ENCODE data around the gene GID4.

Gene GID4

DNA sequence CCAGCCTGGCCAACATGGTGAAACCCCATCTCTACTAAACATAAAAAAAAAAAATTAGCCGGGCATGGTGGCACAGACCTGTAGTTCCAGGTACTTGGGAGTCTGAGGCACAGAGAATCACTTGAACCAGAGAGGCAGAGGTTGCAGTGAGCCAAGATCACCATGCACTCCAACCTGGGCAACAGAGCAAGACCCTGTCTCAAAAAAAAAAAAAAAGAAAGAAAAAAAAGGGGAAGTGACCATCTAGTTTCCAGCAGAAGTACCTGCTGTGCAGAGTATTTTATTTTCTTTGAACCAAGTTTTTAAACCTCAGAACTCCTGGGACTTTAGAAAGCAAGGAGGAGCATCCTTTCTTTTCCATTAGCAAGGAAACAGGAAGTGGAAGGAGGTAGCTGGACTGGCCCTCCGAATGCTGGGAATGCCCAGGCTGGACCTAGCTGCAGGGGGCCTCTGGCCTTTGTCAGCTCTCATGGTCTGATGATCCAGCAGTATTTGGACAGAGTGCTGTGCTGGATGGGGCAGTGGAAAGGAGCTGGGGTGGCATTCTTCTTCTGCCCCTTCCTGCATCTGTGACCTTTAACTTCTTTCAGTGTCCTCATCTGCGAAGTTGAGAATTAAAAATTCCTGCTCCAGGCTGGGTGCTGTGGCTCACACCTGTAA, 6.6 kb downstream of the GID4 start:
- DNase-seq: no peak

DNA sequence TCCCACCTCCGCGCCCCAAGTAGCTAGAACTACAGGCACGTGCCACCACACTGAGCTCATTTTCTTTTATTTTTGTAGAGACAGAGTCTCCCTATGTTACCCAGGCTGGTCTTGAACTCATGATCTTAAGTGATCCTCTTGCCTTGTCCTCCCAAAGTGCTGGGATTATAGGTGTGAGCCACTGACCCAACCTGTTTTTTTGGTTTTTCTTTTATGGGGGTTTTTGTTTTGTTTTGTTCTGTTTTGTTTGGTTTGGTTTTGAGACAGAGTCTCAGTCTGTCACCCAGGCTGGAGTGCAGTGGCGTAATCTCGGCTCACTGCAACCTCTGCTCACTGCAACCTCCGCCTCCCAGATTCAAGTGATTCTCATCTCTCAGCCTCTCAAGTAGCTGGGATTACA, 16.4 kb downstream of the GID4 start:
- no peak for DNase-seq

DNA sequence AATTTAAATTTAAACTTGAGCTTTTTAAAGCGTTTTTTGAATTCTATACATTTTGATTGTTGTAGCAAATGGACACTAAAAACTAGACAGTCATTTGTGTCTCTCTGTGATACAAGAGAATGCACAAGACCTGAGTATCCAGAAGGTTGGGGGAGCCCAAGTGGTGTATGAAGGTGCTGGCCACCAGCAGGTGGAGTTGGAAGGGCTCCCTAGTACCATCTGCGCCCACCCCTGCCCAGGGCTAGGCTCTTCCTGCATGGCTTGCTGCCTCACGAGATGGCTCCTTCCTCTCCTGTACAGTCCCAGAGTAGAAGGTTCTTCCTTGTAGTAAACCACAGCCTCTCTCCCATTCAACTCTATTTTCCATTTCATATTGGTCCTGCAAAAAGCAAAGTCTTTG, 17.0 kb downstream of the GID4 start:
- no peak for DNase-seq

DNA sequence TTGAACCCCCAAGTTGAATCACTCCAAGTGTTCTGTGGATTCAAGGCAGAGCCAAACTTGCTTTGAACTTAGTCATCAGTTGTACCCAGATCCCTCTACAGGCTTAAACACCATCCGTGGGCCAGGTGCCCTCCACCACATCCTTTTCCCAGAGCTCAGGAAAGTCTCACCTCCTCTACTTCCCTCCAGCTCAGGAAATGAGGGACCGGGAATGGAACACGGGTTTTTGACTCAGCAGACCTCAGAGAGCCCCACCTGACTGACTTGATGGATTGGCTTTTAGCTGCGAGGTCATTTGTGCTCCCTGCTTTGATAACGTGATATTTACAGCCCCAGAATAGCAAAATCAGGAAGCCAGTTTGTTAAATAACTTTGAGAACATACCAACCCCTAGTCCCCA, 20.1 kb downstream of the GID4 start:
- DNase-seq: no peak

DNA sequence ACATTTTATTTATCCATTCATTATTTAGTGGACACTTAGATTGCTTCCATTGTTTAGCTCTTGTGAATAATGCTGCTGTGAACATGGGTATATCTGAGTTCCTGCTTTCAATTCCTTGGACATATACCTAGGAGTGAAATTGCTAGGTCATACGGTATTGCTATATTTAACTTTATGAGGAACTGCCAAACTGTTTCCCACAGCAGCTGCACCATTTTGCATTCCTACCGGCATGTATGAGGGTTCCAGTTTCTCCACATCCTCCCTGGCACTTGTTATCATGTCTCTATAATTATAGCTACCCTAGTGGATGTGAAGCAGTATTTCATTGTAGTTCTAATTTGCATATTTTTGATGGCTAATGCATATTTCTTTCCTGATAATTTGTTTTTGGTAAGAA, 24.8 kb downstream of the GID4 start:
- DNase-seq: no peak

DNA sequence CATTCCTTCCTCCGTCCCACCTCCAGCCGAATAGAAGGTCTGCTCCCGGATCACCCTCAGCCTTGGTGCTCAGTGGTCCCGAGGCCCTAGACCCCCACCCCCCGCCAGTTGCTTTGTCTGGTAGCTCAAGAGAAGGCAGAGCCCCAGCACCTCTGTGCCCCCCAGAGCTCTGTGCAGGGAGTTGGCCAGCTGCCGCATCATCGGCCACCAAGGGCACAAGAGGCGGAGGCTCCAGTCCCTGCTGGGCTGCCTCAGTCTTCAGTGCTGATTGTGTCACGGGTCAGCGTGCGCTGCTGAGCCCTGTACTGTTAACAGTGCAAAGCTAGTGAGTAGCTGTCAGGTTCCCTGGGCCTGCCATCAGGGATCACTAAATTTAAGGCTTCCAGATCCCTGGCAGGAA, 26.3 kb downstream of the GID4 start:
- no peak for DNase-seq

DNA sequence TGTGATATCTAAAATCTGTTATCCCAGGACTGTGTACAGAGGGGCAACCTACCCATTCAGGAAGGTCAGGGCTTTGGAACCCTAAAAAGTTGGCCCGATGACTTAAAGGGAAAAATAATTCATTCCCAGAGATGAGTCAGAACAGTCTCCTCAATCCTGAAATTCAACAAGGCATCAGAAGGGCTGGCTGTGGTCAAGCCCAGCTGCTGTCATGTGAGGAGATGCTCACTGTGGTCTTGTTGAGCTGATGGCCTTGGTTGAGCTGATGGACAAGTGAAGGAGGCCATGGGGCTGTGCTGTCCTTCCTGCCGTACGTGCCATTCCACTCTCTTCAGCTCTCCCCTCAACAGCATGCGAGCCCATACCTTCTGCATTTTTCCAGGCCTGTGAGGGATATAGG, 27.7 kb downstream of the GID4 start:
- DNase-seq: no peak

DNA sequence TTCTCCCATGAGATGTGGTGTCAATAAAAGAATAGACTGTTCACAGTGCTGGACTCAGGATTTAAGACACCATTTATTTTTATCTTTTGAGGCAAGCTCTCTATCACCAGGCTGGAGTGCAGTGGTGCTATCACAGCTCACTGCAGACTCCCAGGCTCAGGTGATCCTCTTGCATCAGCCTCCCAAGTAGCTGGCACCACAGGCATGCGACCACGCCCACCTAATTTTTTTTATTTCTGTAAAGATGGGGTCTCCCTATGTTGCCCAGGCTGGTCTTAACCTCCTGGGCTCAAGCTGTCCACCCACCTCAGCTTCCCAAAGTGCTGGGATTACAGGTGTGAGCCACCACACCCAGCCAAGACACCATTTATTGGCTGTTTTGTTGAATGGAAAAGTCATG, 29.9 kb downstream of the GID4 start:
- no peak for DNase-seq

DNA sequence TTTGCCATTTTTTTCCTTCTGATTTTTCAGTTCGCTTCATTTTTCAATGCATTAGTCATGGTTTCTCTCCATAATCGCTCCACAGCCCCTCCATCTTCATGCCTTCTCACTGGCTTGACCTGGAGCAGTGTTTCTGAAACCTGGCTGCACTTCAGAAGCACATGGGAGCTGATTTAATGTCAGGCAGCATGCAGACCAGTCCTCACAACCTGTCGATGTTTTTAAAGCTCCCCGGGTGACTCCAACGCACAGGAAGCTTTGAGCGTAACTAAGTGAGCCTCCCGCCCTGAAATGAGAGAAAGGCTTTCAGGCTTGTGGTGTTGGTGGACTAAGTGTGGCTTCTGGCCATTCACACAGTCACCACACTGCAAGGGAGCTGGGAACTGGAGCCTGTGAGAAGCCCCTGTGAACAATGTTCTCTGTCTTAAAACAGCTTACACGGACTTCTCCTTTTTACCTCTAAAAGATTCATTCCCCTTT, 31.7 kb downstream of the GID4 start:
- DNase-seq: no peak

DNA sequence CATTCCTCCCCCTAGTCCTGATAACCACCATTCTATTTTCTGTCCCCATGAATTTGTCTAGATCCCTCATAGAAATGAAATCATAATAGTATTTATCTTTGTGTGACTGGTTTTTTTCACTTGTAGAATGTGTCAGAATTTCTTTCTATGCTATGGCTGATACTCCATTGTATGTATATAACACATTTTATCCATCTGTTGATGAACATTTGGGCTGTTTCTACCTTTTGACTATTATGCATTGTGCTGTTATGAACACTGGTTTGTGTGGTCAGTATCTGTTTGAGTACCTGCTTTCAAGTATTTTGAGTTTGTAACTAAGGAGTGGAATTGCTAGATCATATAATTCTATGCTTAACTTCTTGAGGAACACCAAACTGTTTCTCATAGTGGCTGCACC, 32.5 kb downstream of the GID4 start:
- no peak for DNase-seq

DNA sequence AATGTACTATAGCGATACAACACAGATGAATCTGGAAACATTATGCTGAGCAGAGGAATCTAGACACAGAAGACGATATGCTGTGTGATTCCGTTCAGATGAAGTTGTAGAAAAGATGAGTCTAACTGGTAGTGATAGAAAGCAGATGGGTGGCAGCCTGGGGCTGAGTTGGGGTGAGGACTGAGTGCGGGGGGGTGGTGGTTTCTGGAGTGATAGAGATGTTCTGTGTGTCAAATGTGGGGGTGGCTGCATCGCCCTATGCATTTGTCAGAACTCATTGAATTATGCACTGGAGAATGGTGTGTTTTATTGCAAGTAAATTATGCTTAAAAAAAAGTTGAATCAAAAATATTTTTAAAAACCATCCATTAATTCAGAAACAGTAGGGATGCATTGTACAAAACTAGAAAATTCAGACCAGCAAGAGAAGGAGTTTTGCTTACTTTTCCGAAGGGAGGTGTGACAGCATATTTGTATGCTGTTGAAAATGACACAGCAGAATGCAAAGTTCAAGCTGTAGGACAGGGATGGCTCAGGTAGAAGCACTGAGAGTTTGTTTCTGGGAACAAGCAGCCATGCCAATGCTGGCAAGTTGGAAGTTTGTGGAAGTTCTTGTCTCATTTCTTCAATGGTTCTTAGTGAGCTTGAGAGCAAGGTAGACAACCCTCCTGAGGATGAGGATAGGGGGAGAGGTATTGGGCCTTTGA, 35.5 kb downstream of the GID4 start:
- no peak for DNase-seq

DNA sequence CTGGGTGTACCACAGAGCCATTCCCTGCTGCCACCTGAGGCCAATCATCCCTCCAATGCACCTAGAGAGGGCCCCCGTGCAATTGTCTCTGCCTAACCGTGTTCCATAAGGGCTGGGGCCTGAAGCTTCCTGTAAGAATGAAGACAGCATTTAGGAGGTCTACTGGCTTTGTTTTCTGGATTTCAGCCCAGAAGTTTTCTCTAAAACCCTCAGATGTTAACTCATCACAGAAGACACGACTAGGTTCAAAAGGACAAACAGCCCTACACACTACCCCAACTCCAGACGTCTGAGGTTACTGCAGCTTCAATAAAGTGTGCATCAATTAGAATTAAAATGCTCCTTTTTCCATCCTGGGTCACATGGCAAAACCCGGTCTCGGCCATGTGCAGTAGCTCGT, 37.7 kb downstream of the GID4 start:
- no peak for DNase-seq

DNA sequence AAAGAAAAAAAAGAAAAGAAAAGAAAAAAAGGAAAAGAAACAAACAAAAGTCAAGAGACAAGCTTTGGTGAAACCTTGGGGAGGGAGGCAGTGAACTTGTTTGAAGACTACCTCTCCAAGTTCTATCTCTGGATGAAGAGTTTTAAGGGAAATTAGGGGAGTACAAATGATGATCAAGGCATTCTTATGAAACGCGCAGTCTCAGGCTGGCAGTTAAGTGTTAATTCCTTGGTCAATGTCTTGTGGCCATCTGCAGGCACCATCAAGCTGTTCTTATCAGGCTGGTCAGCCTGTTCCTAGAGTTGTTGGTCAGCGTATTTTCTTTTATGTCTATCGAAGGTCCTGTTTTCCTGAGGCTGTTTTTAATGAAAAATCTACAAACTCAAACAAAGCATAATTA, 40.3 kb downstream of the GID4 start:
- no peak for DNase-seq

DNA sequence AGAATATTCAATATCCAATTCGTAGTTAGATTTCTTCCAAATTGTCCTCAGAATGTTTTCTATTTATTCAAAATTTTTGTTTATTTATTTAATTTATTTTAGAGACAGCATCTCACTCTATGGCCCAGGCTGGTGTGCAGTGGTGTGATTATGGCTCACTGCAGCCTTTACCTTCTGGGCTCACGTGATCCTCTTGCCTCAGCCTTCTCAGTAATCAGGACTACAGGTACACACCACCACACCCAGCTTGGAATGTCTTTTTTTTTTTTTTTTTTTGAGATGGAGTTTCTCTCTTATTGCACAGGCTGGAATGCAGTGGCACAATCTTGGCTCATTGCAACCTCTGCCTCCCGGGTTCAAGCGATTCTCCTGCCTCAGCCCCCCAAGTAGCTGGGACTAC, 45.0 kb downstream of the GID4 start:
- no peak for DNase-seq

DNA sequence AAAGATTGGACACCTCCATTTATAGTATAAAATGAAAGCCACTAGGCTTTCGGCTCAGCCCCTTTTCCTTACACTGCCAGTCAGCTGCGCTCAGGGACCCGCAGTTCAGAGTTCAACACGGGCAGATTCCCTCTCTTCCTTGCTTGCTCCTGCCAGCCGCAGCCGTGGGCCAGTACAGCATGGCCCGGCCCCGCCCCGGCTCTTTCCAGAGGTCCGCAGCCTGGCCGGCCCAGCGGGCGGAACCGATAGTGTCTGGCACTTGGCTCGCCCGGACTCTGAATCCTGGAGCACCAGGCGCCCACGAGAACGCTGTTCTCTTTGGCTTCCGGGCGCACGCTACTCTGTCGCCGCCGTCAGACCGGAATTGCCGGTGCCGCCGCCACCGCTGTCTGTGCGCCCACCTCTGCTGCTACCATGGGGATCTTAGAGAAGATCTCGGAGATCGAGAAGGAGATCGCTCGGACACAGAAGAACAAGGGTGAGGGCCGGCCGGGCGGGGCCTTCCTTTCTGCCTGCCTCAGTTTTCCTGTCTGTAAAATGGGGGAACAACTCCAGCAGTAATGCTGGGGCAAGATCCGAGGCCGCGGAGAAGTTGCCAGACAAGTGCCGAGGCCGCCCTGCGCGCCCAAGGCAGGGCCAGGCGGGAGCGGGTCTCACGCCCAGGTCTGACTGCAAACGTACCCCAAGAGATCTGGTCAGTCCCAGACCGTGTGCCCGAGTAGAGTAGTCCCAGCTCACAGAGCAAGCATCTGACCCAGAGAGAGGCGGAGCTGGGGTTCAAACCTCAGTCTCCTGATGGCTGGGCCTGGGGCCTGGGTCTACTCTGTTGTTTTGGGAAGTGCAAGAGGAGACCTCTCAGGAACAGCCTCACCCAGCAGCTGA, 48.6 kb downstream of the GID4 start, which contains the start of gene DRG2:
Gene DRG2 (plus strand): TSS at position 339 of the 882 bp plus-strand sequence. CDS start 76 bp downstream, at position 415.
- peak; percentile 81 to 86 for DNase-seq

DNA sequence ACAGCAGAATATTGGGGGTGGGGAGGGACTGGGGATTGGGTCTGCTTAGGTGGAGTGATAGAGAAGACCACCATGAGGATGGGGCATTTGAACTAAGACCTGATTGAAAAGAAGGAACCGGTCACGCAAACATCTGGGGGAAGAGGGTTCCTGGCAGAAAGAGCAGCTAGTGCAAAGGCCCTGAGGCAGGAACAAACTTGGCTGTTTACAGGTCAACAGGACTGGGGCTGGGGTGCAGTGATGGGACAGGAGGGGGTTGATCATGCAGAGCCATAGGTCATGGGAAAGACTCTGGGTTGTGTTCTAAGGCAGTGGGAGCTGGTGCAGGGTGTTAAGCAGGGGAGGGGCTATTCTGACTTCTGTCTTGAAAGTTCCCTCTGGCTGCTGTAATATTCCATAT, 50.4 kb downstream of the GID4 start:
- no peak for DNase-seq

DNA sequence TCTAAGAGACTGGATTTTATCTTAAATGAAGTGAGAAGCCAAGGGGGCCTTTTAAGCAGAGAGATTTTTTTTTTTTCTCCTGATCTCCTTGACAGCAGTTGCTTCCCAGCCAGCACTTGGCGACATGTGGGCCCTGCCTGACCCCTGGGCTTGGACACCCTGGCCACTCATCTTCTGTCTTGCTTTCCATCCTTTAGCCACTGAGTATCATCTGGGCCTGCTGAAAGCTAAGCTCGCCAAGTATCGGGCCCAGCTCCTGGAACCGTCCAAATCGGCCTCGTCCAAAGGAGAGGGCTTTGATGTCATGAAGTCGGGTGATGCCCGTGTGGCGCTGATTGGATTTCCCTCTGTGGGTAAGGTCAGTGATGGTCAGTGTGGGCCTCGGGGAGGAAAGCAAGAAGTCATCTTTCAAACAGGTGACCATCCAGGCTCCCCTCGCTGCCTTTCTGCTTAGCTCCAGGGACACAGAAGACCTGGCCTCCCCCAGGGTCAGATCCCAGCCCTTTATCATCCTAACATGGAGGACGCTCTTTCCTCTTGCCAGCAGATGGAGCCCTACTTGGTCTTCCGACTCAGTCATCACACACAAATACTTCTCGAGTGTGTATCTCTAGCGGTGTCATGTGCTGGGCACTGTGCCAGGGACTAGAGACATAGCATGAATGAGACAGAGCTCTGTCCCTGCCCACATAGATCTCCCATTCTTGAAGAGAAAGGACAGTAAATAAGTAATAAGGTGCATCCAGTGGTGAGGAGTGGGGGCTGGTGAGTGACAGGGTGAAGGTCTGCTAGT, 54.6 kb downstream of the GID4 start:
- no peak for DNase-seq

DNA sequence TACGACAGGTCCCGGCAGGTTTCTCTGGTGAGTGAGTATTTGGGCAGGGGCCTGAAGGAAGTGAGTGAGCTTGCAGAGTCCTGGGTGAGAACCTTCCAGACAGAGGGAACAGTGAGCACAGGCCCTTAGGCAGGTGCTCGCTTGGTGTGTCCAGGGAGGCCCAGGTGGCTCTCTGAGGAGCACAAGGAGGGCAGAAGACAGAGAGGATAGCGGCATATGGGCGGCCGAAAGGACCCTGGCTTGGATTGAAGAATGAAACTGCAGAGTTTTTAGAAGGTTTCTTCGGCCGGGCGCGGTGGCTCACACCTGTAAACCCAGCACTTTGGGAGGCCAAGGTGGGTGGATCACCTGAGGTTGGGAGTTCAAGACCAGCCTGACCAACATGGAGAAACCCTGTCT, 55.2 kb downstream of the GID4 start:
- no peak for DNase-seq

DNA sequence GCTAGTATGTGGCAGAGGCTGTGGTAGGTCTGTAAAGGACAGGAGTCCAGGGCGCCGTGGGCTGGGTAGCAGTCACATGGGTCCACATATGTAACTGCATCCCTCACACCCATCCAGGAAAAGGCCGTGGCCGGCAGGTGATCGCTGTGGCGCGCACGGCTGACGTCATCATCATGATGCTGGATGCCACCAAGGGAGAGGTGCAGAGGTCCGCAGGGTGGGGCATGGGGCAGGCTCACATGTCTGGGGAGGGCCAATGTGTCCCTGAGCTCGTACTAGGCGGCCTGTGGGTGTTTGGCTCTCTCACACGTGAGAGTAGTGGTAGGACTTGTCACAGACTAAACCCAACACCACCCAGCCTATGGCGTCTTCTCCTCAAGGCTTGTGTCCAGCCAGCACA, 60.3 kb downstream of the GID4 start:
- DNase-seq: no peak

DNA sequence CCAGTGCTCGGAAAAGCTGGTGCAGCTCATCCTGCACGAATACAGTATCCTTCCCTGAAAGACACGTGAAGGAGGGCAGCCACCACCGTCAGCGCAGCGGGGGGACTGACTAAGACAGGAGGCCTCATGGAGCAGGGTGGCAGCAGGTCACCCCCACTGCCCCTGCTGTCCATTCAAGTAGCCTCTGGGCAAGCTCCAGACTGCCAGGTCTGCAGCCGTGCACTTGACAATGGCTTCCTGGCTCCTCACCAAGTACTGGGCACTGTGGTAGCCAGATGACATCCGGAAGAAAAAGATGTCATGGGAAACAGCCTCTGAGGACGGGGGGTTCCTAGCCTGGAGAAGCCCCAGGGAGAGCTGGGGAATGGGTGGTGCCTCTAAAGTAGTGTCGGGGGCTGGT, 61.4 kb downstream of the GID4 start:
- no peak for DNase-seq

DNA sequence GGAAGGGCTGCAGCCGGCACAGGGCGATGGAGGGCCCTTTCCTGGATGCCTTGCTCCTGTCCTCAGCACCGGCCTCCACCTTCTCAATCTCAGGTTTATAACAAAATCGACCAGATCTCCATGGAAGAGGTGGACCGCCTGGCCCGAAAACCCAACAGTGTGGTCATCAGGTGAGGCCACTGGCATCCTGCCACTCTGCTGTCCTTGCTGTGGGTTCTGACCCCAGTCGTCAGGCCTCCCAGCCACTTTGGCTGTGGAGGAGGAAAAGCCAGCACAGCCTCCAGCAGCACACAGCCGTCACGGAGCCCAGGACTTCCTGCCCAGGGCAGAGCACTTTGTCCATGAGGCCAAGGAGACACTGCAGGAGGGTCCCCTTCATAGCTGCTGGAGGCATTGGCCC, 62.6 kb downstream of the GID4 start:
- no peak for DNase-seq

DNA sequence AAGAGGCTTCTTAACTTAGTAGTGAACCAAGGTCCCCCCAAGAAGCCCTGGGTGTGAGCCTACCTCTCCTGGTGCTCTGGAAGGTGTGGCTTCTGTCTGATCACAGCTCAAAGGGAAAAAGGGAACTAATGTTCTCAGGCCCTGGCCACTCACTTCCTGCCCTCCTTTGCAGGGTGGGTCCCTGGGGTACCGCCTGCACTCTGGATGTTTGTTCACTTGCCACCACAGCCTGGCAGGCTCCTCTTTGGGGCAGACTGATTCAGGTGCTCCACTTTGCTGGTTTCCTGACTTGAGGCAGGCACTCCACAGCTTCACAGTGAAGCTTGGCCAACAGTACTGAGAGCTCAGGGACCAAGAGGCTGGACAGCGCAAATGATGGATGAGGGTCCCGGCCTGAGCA, 63.4 kb downstream of the GID4 start:
- DNase-seq: no peak

DNA sequence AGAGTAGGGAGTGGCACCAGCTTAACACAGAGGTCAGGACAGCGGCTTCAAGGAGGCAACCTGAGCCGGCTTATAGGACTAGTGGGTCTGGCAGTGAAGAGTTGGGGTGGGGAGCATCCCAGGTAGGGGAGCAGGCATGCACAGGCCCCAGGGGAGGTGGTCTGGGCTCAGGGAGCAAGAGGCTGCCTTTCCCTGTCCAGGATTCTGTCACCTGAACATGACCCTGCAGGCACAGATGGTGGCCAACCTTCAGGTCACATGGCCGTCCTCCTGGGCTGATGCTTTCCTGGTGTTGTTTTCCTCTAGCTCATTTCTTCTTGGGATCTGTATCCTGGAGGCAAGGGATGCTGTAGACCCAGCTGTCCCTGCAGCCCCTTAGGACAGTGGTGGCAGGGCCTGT, 65.8 kb downstream of the GID4 start:
- no peak for DNase-seq

All from activated CD4-positive, alpha-beta T cell treated with anti-CD3 and anti-CD28 coated beads, Interleukin-2, amount 50 U/mL, for 4 hours (primary cell).